ENCODE results near the gene NEURL1B.

Gene NEURL1B

DNA sequence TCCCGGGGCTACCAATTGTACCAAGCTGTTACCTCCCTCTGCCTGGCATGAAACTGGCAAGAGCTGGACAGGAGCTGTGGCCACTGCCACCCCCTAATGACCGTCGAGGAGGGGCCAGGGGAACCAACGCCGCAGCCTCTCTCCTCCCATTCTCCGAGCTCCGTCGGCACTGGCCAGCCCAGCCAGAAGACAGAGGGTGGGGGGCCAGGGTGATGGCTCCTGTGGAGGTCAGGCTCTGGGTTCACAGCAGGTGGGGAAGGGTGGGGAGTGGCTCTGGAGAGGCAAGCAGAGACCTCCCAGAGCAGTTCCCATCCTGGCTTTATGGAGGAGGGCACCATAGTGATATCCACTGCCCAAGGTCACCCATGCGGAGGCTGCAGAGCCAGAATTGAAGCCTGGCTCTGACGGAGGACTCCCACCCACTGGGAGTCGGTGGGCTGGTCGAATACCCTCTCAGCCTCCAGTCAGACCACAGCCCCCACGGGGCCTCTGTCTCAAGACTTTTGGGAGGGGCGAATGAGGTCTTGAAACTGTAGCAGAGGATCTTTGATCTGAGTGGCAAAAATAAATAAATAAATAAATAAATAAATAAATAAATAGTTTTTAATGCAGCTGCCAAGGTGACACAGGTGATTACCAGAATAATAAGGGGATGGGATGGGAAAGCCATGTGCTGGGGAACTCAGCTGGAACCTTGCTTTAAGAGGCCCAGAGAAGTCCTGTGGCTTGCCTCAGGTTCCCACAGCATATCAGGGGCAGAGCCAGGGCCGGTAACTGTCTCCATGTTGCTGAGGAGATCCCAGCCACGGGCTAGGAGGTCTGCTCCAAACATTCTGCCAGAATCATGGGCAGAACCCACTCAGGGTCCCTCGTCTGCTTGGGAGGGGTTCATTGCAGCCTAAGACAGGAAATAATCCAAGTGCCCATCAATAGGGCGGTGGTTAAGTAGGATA, 42.5 kb upstream of the NEURL1B start (continued):
- TF ChIP-seq, protein P1, sequence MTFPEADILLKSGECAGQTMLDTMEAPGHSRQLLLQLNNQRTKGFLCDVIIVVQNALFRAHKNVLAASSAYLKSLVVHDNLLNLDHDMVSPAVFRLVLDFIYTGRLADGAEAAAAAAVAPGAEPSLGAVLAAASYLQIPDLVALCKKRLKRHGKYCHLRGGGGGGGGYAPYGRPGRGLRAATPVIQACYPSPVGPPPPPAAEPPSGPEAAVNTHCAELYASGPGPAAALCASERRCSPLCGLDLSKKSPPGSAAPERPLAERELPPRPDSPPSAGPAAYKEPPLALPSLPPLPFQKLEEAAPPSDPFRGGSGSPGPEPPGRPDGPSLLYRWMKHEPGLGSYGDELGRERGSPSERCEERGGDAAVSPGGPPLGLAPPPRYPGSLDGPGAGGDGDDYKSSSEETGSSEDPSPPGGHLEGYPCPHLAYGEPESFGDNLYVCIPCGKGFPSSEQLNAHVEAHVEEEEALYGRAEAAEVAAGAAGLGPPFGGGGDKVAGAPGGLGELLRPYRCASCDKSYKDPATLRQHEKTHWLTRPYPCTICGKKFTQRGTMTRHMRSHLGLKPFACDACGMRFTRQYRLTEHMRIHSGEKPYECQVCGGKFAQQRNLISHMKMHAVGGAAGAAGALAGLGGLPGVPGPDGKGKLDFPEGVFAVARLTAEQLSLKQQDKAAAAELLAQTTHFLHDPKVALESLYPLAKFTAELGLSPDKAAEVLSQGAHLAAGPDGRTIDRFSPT (tag by site-specific recombination; IDR thresholded peaks at IDR 0.05) = no peak
- TF ChIP-seq ZNF629 (tag by site-specific recombination; IDR thresholded peaks at IDR 0.05) (0 out of 2 replicates have a peak, but pooled peaks have one; percentile 18), ZNF132 (tag by site-specific recombination; IDR thresholded peaks at IDR 0.05; ENCODE audit: borderline replicate concordance) (no peak), ZNF654 (tag by site-specific recombination; IDR thresholded peaks at IDR 0.05; ENCODE audit: low read depth) (peak; percentile 18), OVOL3 (tag by site-specific recombination; IDR thresholded peaks at IDR 0.05) (no peak), ZNF266 (tag by site-specific recombination; IDR thresholded peaks at IDR 0.05; ENCODE audit: low read depth) (peak; percentile 48), ZNF624 (tag by site-specific recombination; IDR thresholded peaks at IDR 0.05) (no peak), ZNF416 (tag by site-specific recombination; IDR thresholded peaks at IDR 0.05) (no peak), ZNF837 (tag by site-specific recombination; IDR thresholded peaks at IDR 0.05) (no peak), ZNF37A (tag by site-specific recombination; IDR thresholded peaks at IDR 0.05) (no peak), TRIM28 (IDR thresholded peaks at IDR 0.05; ENCODE audit: borderline replicate concordance, low read length) (no peak), RBAK (tag by site-specific recombination; IDR thresholded peaks at IDR 0.05) (no peak)
- TF ChIP-seq, protein P2, sequence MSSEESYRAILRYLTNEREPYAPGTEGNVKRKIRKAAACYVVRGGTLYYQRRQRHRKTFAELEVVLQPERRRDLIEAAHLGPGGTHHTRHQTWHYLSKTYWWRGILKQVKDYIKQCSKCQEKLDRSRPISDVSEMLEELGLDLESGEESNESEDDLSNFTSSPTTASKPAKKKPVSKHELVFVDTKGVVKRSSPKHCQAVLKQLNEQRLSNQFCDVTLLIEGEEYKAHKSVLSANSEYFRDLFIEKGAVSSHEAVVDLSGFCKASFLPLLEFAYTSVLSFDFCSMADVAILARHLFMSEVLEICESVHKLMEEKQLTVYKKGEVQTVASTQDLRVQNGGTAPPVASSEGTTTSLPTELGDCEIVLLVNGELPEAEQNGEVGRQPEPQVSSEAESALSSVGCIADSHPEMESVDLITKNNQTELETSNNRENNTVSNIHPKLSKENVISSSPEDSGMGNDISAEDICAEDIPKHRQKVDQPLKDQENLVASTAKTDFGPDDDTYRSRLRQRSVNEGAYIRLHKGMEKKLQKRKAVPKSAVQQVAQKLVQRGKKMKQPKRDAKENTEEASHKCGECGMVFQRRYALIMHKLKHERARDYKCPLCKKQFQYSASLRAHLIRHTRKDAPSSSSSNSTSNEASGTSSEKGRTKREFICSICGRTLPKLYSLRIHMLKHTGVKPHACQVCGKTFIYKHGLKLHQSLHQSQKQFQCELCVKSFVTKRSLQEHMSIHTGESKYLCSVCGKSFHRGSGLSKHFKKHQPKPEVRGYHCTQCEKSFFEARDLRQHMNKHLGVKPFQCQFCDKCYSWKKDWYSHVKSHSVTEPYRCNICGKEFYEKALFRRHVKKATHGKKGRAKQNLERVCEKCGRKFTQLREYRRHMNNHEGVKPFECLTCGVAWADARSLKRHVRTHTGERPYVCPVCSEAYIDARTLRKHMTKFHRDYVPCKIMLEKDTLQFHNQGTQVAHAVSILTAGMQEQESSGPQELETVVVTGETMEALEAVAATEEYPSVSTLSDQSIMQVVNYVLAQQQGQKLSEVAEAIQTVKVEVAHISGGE (tag by site-specific recombination; conservative IDR thresholded peaks at IDR 0.05; ENCODE audit: low read depth) = peak; percentile 52
- TF ChIP-seq, protein P3, sequence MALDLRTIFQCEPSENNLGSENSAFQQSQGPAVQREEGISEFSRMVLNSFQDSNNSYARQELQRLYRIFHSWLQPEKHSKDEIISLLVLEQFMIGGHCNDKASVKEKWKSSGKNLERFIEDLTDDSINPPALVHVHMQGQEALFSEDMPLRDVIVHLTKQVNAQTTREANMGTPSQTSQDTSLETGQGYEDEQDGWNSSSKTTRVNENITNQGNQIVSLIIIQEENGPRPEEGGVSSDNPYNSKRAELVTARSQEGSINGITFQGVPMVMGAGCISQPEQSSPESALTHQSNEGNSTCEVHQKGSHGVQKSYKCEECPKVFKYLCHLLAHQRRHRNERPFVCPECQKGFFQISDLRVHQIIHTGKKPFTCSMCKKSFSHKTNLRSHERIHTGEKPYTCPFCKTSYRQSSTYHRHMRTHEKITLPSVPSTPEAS (tag by site-specific recombination; IDR thresholded peaks at IDR 0.05) = no peak
- TF ChIP-seq, protein P4, sequence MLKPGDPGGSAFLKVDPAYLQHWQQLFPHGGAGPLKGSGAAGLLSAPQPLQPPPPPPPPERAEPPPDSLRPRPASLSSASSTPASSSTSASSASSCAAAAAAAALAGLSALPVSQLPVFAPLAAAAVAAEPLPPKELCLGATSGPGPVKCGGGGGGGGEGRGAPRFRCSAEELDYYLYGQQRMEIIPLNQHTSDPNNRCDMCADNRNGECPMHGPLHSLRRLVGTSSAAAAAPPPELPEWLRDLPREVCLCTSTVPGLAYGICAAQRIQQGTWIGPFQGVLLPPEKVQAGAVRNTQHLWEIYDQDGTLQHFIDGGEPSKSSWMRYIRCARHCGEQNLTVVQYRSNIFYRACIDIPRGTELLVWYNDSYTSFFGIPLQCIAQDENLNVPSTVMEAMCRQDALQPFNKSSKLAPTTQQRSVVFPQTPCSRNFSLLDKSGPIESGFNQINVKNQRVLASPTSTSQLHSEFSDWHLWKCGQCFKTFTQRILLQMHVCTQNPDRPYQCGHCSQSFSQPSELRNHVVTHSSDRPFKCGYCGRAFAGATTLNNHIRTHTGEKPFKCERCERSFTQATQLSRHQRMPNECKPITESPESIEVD (tag by site-specific recombination; IDR thresholded peaks at IDR 0.05) = no peak
- TF ChIP-seq, protein P5, sequence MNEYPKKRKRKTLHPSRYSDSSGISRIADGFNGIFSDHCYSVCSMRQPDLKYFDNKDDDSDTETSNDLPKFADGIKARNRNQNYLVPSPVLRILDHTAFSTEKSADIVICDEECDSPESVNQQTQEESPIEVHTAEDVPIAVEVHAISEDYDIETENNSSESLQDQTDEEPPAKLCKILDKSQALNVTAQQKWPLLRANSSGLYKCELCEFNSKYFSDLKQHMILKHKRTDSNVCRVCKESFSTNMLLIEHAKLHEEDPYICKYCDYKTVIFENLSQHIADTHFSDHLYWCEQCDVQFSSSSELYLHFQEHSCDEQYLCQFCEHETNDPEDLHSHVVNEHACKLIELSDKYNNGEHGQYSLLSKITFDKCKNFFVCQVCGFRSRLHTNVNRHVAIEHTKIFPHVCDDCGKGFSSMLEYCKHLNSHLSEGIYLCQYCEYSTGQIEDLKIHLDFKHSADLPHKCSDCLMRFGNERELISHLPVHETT (tag by site-specific recombination; IDR thresholded peaks at IDR 0.05) = no peak
- TF ChIP-seq, protein P6, sequence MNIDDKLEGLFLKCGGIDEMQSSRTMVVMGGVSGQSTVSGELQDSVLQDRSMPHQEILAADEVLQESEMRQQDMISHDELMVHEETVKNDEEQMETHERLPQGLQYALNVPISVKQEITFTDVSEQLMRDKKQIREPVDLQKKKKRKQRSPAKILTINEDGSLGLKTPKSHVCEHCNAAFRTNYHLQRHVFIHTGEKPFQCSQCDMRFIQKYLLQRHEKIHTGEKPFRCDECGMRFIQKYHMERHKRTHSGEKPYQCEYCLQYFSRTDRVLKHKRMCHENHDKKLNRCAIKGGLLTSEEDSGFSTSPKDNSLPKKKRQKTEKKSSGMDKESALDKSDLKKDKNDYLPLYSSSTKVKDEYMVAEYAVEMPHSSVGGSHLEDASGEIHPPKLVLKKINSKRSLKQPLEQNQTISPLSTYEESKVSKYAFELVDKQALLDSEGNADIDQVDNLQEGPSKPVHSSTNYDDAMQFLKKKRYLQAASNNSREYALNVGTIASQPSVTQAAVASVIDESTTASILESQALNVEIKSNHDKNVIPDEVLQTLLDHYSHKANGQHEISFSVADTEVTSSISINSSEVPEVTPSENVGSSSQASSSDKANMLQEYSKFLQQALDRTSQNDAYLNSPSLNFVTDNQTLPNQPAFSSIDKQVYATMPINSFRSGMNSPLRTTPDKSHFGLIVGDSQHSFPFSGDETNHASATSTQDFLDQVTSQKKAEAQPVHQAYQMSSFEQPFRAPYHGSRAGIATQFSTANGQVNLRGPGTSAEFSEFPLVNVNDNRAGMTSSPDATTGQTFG (tag by site-specific recombination; IDR thresholded peaks at IDR 0.05; ENCODE audit: borderline replicate concordance) = no peak
- TF ChIP-seq, protein P7, sequence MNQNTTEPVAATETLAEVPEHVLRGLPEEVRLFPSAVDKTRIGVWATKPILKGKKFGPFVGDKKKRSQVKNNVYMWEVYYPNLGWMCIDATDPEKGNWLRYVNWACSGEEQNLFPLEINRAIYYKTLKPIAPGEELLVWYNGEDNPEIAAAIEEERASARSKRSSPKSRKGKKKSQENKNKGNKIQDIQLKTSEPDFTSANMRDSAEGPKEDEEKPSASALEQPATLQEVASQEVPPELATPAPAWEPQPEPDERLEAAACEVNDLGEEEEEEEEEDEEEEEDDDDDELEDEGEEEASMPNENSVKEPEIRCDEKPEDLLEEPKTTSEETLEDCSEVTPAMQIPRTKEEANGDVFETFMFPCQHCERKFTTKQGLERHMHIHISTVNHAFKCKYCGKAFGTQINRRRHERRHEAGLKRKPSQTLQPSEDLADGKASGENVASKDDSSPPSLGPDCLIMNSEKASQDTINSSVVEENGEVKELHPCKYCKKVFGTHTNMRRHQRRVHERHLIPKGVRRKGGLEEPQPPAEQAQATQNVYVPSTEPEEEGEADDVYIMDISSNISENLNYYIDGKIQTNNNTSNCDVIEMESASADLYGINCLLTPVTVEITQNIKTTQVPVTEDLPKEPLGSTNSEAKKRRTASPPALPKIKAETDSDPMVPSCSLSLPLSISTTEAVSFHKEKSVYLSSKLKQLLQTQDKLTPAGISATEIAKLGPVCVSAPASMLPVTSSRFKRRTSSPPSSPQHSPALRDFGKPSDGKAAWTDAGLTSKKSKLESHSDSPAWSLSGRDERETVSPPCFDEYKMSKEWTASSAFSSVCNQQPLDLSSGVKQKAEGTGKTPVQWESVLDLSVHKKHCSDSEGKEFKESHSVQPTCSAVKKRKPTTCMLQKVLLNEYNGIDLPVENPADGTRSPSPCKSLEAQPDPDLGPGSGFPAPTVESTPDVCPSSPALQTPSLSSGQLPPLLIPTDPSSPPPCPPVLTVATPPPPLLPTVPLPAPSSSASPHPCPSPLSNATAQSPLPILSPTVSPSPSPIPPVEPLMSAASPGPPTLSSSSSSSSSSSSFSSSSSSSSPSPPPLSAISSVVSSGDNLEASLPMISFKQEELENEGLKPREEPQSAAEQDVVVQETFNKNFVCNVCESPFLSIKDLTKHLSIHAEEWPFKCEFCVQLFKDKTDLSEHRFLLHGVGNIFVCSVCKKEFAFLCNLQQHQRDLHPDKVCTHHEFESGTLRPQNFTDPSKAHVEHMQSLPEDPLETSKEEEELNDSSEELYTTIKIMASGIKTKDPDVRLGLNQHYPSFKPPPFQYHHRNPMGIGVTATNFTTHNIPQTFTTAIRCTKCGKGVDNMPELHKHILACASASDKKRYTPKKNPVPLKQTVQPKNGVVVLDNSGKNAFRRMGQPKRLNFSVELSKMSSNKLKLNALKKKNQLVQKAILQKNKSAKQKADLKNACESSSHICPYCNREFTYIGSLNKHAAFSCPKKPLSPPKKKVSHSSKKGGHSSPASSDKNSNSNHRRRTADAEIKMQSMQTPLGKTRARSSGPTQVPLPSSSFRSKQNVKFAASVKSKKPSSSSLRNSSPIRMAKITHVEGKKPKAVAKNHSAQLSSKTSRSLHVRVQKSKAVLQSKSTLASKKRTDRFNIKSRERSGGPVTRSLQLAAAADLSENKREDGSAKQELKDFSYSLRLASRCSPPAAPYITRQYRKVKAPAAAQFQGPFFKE (tag by site-specific recombination; IDR thresholded peaks at IDR 0.05; ENCODE audit: borderline replicate concordance) = no peak
